HepG2 (cell line): Measurements from ENCODE around the gene KAT6B. TPM values are rescaled to one million over a fixed set of nuclear protein-coding genes. Genes with fewer than 3 reads are reported as not detected.
A peak's percentile ranks its signal among the peaks of the same experiment; 100 is the strongest.

Experiments
- ATAC-seq: fragments of 200-7000 bp; cut with Tn5 transposase; 3 replicates; pipeline ENCODE4 v1.9.1; 2020; ENCODE audit warnings: mild to moderate bottlenecking, moderate library complexity
- BruUV-seq: library from RNA; stranded (reverse); fragments of 400-500 nt; replicated peaks from 2 replicates; lab custom pipeline; 2021; lab: Mats Ljungman, UMichigan
- CTCF ChIA-PET: fragments of 300-600 bp; formaldehyde crosslinking; extraction: SDS; loops from one replicate; lab custom pipeline; 2021; ENCODE audit warnings: low total read pairs, inconsistent platforms, low intra/inter-chr PET ratio; lab: Yijun Ruan, JAX
- POLR2A ChIA-PET: fragments of 350-600 bp; sonication (Branson Sonifier 250); formaldehyde crosslinking; loops from one replicate; lab custom pipeline; 2020; ENCODE audit warnings: antibody characterized with exemption, inconsistent platforms; lab: Yijun Ruan, JAX
- DNase-seq: peaks from one replicate; pipeline ENCODE4 v3.0.0-alpha.2; 2015; ENCODE audit warnings: low spot score
- FAIRE-seq: peaks from 3 replicates; lab custom pipeline; 2011; peaks lifted over from hg19 to GRCh38; lab: Jason Lieb, UNC
- H2AFZ ChIP-seq: one replicate; pipeline ENCODE4 v1.6.1; 2011; ENCODE audit warnings: low read length, inconsistent platforms
- H3K27ac ChIP-seq: fragments of 300-600 bp; 3 replicates; pipeline ENCODE4 v1.8.0; 2011; ENCODE audit warnings: mixed run types, mild to moderate bottlenecking, mixed read lengths, low read length, inconsistent platforms; ENCODE audit not compliant: insufficient read depth; ENCODE audit errors: extremely low read length
- H3K27me3 ChIP-seq, 2 experiments: fragments of 200-600 bp in 1 of 2; 2 replicates in 1 of 2; 3 replicates in 1 of 2; pipeline versions ENCODE4 v1.6.0 to v1.8.0; 2011; ENCODE audit warnings: low read length in 2 of 2, mild to moderate bottlenecking in 2 of 2, moderate library complexity in 2 of 2, inconsistent platforms in 1 of 2; ENCODE audit not compliant: insufficient read depth in 2 of 2, control insufficient read depth in 1 of 2
- H3K36me3 ChIP-seq, 2 experiments: fragments of 200-600 bp in 1 of 2; replicated peaks in 1 of 2; 2 replicates in 1 of 2; 3 replicates in 1 of 2; pipeline versions ENCODE4 v1.5.1 to v1.8.0; 2011; ENCODE audit warnings: low read length in 2 of 2, inconsistent platforms in 1 of 2; ENCODE audit not compliant: insufficient read depth in 2 of 2, control insufficient read depth in 1 of 2
- H3K4me1 ChIP-seq: 2 replicates; pipeline ENCODE4 v1.5.1; 2012; ENCODE audit warnings: low read length, inconsistent platforms; ENCODE audit not compliant: insufficient read depth
- H3K4me2 ChIP-seq: 2 replicates; pipeline ENCODE4 v1.6.0; 2011; ENCODE audit warnings: low read depth, low read length, inconsistent platforms
- H3K4me3 ChIP-seq, 3 experiments: fragments of 200-600 bp in 1 of 3; sonication (generic), shearing (Covaris generic) in 1 of 3; replicated peaks in 1 of 3; 2 replicates each; pipeline ENCODE4 v1.5.1; 2011 to 2016; ENCODE audit warnings: low read length in 3 of 3, inconsistent platforms in 2 of 3, low read depth in 2 of 3, mild to moderate bottlenecking in 2 of 3, control low read depth in 1 of 3, mixed read lengths in 1 of 3; ENCODE audit not compliant: insufficient read depth in 1 of 3
- H3K79me2 ChIP-seq: one replicate; pipeline ENCODE4 v1.6.1; 2011; ENCODE audit warnings: low read length, inconsistent platforms; ENCODE audit not compliant: insufficient read depth
- H3K9ac ChIP-seq: 2 replicates; pipeline ENCODE4 v1.6.0; 2011; ENCODE audit warnings: mild to moderate bottlenecking, low read depth, low read length, inconsistent platforms; ENCODE audit not compliant: insufficient read depth
- H3K9me3 ChIP-seq: 2 replicates; pipeline ENCODE4 v1.5.1; 2012; ENCODE audit warnings: mild to moderate bottlenecking, low read length
- H4K20me1 ChIP-seq: 2 replicates; pipeline ENCODE4 v1.6.0; 2011; ENCODE audit warnings: inconsistent platforms, mild to moderate bottlenecking, low read length, moderate library complexity; ENCODE audit not compliant: insufficient read depth
- ASH2L ChIP-seq: fragments of 300-600, 200-600 bp; sonication (generic); IDR thresholded peaks from 2 replicates; pipeline ENCODE4 v1.7.0; 2017; ENCODE audit warnings: low read depth, mild to moderate bottlenecking, moderate library complexity, mixed read lengths, low read length; ENCODE audit not compliant: insufficient read length
- ATF1 ChIP-seq: IDR thresholded peaks from 2 replicates; pipeline ENCODE4 v1.6.1; 2016; ENCODE audit warnings: mild to moderate bottlenecking, control low read depth
- BCL6 ChIP-seq: IDR thresholded peaks from 2 replicates; pipeline ENCODE4 v1.6.1; 2016; ENCODE audit warnings: missing genetic modification reagents, missing compliant biosample characterization
- FOXA3 ChIP-seq: IDR thresholded peaks from 2 replicates; pipeline ENCODE4 v1.6.1; 2016; ENCODE audit warnings: missing genetic modification reagents, missing compliant biosample characterization
- FOXP1 ChIP-seq, 2 experiments: fragments of 450-650 bp in 1 of 2; IDR thresholded peaks; 2 replicates each; pipeline ENCODE4 v1.6.1; 2017 to 2018; ENCODE audit warnings: antibody characterized with exemption in 1 of 2
- KDM5B ChIP-seq: sonication (generic); formaldehyde crosslinking; IDR thresholded peaks from 2 replicates; pipeline ENCODE4 v1.4.0; 2020; ENCODE audit warnings: missing genetic modification reagents, mild to moderate bottlenecking, borderline replicate concordance
- NBN ChIP-seq: fragments of 450-650 bp; conservative IDR thresholded peaks from 2 replicates; pipeline ENCODE4 v1.6.1; 2017
- ONECUT2 ChIP-seq: sonication (generic); formaldehyde crosslinking; IDR thresholded peaks from 2 replicates; pipeline ENCODE4 v1.4.0; 2020; ENCODE audit warnings: missing genetic modification reagents
- SALL2 ChIP-seq: sonication (generic); formaldehyde crosslinking; IDR thresholded peaks from 2 replicates; pipeline ENCODE4 v1.8.1; 2023; ENCODE audit warnings: mild to moderate bottlenecking, missing genetic modification reagents, inconsistent platforms
- SP4 ChIP-seq: sonication (generic); formaldehyde crosslinking; IDR thresholded peaks from 2 replicates; pipeline ENCODE4 v1.8.1; 2023; ENCODE audit warnings: mild to moderate bottlenecking, missing genetic modification reagents
- ZBTB34 ChIP-seq: sonication (generic); formaldehyde crosslinking; IDR thresholded peaks from 2 replicates; pipeline ENCODE4 v1.8.0; 2022; ENCODE audit warnings: mild to moderate bottlenecking, missing genetic modification reagents
- ZFP36 ChIP-seq: fragments of 150-350 bp; IDR thresholded peaks from 2 replicates; pipeline ENCODE4 v1.6.1; 2018; ENCODE audit warnings: borderline replicate concordance, low read length, low read depth; ENCODE audit not compliant: partially characterized antibody
- ZFP41 ChIP-seq: sonication (generic); formaldehyde crosslinking; IDR thresholded peaks from 2 replicates; pipeline ENCODE4 v1.4.0; 2020; ENCODE audit warnings: mild to moderate bottlenecking, missing genetic modification reagents, borderline replicate concordance
- ZFY ChIP-seq: sonication (generic); formaldehyde crosslinking; IDR thresholded peaks from 2 replicates; pipeline ENCODE4 v1.4.0; 2020; ENCODE audit warnings: missing genetic modification reagents
- ZNF136 ChIP-seq: sonication (generic); formaldehyde crosslinking; IDR thresholded peaks from 2 replicates; pipeline ENCODE4 v1.8.1; 2022; ENCODE audit warnings: low read depth, mild to moderate bottlenecking, moderate library complexity, missing genetic modification reagents
- ZNF260 ChIP-seq: sonication (generic); formaldehyde crosslinking; IDR thresholded peaks from 2 replicates; pipeline ENCODE4 v1.4.0; 2020; ENCODE audit warnings: missing genetic modification reagents, low read depth, mild to moderate bottlenecking, borderline replicate concordance
- ZNF562 ChIP-seq: sonication (generic); formaldehyde crosslinking; IDR thresholded peaks from 2 replicates; pipeline ENCODE4 v1.8.0; 2022; ENCODE audit warnings: missing genetic modification reagents, borderline replicate concordance
- ZSCAN12 ChIP-seq: sonication (generic); formaldehyde crosslinking; IDR thresholded peaks from 2 replicates; pipeline ENCODE4 v1.9.0; 2021; ENCODE audit warnings: mild to moderate bottlenecking, missing genetic modification reagents
- WGBS: methylation state at CpG from one replicate; pipeline ENCODE4 v1.1.6; 2017; ENCODE audit warnings: low lambda C conversion rate; 5-methylcytosine and 5-hydroxymethylcytosine counted together
- in situ Hi-C: cut with HindIII; loops from 2 replicates; pipeline ENCODE4 v1.10.0; 2017; ENCODE audit warnings: low pct_unique_long_range_greater_than_20kb; ENCODE audit not compliant: extremely low pct_ligation_motif_present
- intact Hi-C: fragments of 100-400 bp; cut with micrococcal nuclease; formaldehyde crosslinking; loops from one replicate; pipeline ENCODE4 v1.10.0; 2022; ENCODE audit not compliant: unreplicated experiment
- polyA plus RNA-seq, 8 experiments: library from polyadenylated mRNA; depleted of rRNA in 3 of 8; stranded (reverse) in 7 of 8; unstranded in 1 of 8; fragments of >200 nt; fragmentation: Illumina TruSeq in 4 of 8; extraction: Trizol in 4 of 8; gene quantifications; 2 replicates each; pipeline versions ENCODE4 v1.2.1 to v1.2.3, GENCODE V29; 2011 to 2016; ENCODE audit warnings: low read depth in 4 of 8, missing spikeins in 1 of 8, mixed read lengths in 1 of 8; ENCODE audit not compliant: insufficient read depth in 1 of 8
- total RNA-seq, 5 experiments: library from RNA; depleted of rRNA; stranded (reverse); fragments of >200 nt; fragmentation: Illumina TruSeq; extraction: Trizol; gene quantifications; 2 replicates each; pipeline ENCODE4 v1.2.3, GENCODE V29; 2016; ENCODE audit warnings: low read depth in 1 of 5
- TF ChIP-seq, protein P1 (sequence below): sonication (generic); formaldehyde crosslinking; IDR thresholded peaks from 2 replicates; pipeline ENCODE4 v1.5.1; 2020; ENCODE audit warnings: missing genetic modification reagents, mild to moderate bottlenecking, borderline replicate concordance
- TF ChIP-seq, protein P2 (sequence below): sonication (generic); formaldehyde crosslinking; IDR thresholded peaks from 2 replicates; pipeline ENCODE4 v1.8.1; 2023; ENCODE audit warnings: missing genetic modification reagents, inconsistent platforms, borderline replicate concordance

The KAT6B gene
- total and polyA plus RNA-seq, 2 of the 13 experiments (the other 11 are each of a cell fraction or from before 2014, with no cell fraction given), result 3.0 to 9.5 TPM

- TF ChIP-seq ZFP36 (no peak), ZSCAN12 (CRISPR knock-in tag) (no peak), ONECUT2 (CRISPR knock-in tag) (no peak), ZNF260 (CRISPR knock-in tag) (no peak), SP4 (CRISPR knock-in tag) (no peak), NBN (no peak)
- TF ChIP-seq, protein P1, sequence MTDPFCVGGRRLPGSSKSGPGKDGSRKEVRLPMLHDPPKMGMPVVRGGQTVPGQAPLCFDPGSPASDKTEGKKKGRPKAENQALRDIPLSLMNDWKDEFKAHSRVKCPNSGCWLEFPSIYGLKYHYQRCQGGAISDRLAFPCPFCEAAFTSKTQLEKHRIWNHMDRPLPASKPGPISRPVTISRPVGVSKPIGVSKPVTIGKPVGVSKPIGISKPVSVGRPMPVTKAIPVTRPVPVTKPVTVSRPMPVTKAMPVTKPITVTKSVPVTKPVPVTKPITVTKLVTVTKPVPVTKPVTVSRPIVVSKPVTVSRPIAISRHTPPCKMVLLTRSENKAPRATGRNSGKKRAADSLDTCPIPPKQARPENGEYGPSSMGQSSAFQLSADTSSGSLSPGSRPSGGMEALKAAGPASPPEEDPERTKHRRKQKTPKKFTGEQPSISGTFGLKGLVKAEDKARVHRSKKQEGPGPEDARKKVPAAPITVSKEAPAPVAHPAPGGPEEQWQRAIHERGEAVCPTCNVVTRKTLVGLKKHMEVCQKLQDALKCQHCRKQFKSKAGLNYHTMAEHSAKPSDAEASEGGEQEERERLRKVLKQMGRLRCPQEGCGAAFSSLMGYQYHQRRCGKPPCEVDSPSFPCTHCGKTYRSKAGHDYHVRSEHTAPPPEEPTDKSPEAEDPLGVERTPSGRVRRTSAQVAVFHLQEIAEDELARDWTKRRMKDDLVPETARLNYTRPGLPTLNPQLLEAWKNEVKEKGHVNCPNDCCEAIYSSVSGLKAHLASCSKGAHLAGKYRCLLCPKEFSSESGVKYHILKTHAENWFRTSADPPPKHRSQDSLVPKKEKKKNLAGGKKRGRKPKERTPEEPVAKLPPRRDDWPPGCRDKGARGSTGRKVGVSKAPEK (CRISPR knock-in tag), result no peak
- TF ChIP-seq, protein P2, sequence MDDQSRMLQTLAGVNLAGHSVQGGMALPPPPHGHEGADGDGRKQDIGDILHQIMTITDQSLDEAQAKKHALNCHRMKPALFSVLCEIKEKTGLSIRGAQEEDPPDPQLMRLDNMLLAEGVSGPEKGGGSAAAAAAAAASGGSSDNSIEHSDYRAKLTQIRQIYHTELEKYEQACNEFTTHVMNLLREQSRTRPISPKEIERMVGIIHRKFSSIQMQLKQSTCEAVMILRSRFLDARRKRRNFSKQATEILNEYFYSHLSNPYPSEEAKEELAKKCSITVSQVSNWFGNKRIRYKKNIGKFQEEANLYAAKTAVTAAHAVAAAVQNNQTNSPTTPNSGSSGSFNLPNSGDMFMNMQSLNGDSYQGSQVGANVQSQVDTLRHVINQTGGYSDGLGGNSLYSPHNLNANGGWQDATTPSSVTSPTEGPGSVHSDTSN (CRISPR knock-in tag), result no peak
Observed at GRCh38 chr10:74875068-74875467, 48.7 kb downstream of the KAT6B start (continued).

GRCh38 chr10:74875966-74876365, 49.6 kb downstream of the KAT6B start:
- H3K27ac ChIP-seq, result no peak overlapping the region
- no peak overlapping the region for H3K4me2 ChIP-seq
- no peaks in the 10 kb centered on the region for H3K9me3 ChIP-seq
- 0 out of 2 replicates have a peak, but pooled peaks cover 7% of the 10 kb centered on the region for H4K20me1 ChIP-seq
- peaks cover 2% of the 10 kb centered on the region for H3K79me2 ChIP-seq
- FAIRE-seq, result no peak
- no TSS peak for BruUV-seq
- CTCF ChIA-PET, result no interaction called here
- peak; percentile 55; the same call in 1 of the 3 replicates for ATAC-seq
- peaks cover 0 to 2% of the 10 kb centered on the region in 2 experiments; a peak in 2 of 5 replicates for H3K36me3 ChIP-seq
- intact Hi-C loops, result no loop called here
- in situ Hi-C loops, result no loop called here
- 4% methylated on average over 1 of the region's 1 CpG for WGBS
- H3K4me1 ChIP-seq, result peaks cover 29% of the 10 kb centered on the region
- H3K4me3 ChIP-seq, result no peak overlapping the region
- POLR2A ChIA-PET, result no interaction called here
- H2AFZ ChIP-seq, result no peak overlapping the region
- DNase-seq, result peak; percentile 44
- no peak overlapping the region for H3K9ac ChIP-seq
- no peaks in the 10 kb centered on the region for H3K27me3 ChIP-seq
- no peak for TF ChIP-seq KDM5B (CRISPR knock-in tag)
- TF ChIP-seq ATF1, result no peak
- TF ChIP-seq FOXA3, result peak; percentile 65
- TF ChIP-seq ZFY (CRISPR knock-in tag), result no peak
- no peak for TF ChIP-seq SALL2 (CRISPR knock-in tag)
- TF ChIP-seq BCL6 (CRISPR knock-in tag), result 0 out of 2 replicates have a peak, but pooled peaks have one; percentile 27
- TF ChIP-seq ZFP41 (CRISPR knock-in tag), result no peak
- TF ChIP-seq ASH2L, result no peak
- TF ChIP-seq ZBTB34, result no peak
- TF ChIP-seq ZNF136 (CRISPR knock-in tag), result no peak
- no peak for TF ChIP-seq FOXP1 (IDR thresholded peaks at IDR 0.05)
- 0 out of 2 replicates have a peak, but pooled peaks have one; percentile 26 for TF ChIP-seq FOXP1 (CRISPR knock-in tag; IDR thresholded peaks at IDR 0.05)
- TF ChIP-seq ZNF562 (CRISPR knock-in tag), result no peak
